GOT3 (cell line): ENCODE measurements around the gene RPS6KB1.
"Not testable (repeated sequence)": the region's sequence is repeated elsewhere in the genome, so short reads cannot be mapped to it uniquely, and the experiment has no call there.

Experiments used
- DNase-seq: peaks from one replicate; lab custom pipeline; 2025; ENCODE audit warnings: mixed read lengths; lab: John Stamatoyannopoulos, UW

Gene RPS6KB1

DNA sequence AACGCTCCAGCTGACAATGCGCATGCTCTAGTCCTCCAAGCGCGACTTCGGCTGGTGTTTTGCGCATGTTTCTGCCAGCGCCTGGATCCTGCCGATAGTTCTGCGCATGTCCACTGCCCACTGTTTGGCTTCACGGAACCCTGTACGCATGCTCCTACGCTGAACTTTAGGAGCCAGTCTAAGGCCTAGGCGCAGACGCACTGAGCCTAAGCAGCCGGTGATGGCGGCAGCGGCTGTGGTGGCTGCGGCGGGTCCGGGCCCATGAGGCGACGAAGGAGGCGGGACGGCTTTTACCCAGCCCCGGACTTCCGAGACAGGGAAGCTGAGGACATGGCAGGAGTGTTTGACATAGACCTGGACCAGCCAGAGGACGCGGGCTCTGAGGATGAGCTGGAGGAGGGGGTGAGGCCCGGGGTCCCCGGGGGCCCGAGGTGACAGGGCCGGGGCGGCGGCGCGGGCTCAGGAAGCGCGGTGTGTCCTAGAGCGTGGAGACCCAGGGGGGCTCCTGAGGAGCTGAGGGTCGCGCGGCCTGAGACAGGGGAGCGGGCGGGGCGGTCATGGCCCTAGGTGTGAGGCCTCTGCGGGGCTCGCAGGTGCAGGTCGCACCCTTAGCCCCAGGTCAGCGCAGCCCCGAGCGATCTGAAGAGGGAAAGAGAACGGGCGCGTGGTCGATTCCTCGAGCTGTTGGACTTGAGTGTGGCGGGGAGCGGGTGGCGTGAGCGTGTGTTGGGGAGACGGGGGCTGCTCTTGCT, at the start of gene RPS6KB1, which contains the start of gene TUBD1:
Gene RPS6KB1 (plus strand): TSS at position 198 of the 752 bp plus-strand sequence. CDS start 64 bp downstream, at position 262.
Gene TUBD1 (minus strand): TSS at position 20 of the 752 bp plus-strand sequence. CDS start 1,941 bp downstream, outside the sequence.
- peak; percentile 89 for DNase-seq

DNA sequence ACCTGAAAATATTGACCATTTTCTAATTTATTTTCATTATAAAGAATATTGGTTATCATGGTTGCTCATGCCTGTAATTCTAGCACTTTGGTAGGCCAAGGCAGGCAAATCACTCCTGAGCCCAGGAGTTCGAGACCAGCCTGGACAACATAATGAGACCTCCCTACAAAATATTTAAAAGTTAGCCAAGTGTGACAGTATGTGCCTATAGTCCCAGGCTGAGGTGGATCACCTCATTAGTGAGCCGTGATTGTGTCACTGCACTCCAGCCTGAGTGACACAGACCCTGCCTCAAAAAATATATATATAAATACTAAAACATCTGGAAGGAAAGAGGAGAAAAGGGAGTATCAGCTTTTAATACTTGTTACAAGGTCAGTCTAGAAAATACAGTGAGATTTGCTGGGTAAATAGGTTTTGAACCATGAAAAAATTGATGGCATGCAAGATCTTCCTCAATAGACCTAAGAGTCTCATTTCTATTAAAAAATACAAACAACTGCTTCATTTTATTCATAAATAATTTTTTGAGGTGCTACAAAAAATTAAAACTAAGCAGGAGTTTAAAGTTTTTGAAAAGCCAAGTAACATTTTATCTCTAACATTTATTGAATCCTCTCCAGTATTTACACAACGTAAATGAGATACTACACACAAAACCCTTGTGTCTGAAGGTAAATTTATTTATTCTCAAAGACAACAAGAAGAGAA, 47.9 kb upstream of the RPS6KB1 start:
- no peak for DNase-seq

DNA sequence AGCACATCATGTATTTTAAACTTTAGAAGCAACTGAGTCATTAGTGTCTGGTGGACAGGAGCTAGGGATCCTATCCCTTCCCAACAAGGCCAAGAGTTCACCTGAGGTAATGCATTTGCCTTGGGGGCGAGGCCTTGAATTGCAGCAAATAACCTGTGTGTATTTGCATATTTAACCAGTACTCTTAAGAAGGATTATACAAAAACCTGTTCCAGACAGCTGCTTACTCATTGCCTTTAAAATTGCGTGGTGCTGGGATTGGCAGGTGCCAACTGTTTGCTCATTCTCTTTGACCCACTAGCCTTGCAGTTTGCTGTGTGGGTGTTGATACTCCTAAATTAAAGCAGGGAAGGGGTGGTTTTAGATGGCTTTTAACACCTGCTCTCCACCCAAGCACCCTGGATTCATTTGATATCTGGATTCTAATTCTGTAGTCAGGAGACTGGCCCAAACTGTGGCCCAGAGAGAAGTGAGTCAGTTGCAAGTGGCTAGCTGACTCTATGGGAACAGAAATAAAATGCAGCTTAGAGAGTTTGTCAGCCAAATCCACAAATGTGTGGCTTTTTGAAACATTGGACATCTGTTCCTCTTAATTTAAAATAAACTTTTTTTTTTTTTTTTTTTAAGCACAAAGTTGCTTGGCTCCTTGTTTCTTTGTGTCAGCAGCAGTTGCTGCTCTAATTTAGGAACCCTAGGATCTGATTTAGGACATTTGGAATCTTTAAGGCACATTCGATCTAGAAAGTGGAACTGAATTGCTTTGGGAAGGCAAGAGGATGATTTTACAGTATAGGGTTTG, 47.1 kb upstream of the RPS6KB1 start:
- DNase-seq: no peak

DNA sequence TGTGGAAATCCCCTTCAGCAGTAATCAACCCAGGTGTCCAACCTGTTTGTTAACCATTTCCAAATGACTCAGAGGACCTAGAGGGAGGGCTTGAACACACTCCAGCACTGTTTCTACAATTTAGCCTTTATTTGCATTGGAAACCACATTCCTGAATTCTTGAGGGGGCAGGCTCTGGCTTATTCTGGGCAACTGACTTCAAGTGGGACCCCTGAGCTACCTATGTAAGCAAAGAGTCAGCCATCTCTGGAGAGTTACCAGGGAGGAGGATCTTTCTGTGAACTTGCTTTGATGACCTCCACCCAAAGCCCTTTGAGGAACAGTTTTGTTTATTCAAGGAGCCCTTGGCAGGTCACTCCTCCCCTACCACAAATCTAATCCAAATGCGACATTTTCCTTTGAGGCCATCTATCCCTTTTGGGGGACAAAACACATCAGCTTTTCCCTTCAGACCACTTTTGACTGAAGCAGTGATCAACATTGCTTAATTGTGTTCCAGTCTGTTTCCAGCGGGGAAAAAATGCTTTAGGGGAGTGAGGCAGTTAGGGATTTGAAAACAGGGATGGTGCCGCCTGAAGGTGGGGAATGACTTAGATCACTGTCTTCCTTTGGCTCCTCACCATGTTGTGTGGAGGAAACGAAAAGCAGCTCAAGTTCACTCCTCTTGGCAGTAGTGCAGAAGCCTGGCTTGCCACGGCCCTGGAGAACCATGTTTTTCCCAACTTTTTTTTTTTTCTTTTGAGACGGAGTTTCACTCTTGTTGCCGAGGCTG, 46.3 kb upstream of the RPS6KB1 start:
- no peak for DNase-seq

DNA sequence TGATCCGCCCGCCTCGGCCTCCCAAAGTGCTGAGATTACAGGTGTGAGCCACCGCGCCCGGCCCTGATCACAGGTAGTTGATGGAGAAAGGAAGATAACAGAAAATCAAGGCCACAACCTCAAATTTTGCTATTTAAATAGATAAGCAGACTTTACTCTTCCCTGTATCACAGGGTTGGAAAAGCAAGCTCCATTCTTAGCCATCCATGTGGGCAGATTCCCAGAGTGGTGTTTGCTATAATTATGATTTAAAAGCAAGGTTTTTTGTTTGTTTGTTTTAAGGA, 44.6 kb upstream of the RPS6KB1 start:
- no peak for DNase-seq

DNA sequence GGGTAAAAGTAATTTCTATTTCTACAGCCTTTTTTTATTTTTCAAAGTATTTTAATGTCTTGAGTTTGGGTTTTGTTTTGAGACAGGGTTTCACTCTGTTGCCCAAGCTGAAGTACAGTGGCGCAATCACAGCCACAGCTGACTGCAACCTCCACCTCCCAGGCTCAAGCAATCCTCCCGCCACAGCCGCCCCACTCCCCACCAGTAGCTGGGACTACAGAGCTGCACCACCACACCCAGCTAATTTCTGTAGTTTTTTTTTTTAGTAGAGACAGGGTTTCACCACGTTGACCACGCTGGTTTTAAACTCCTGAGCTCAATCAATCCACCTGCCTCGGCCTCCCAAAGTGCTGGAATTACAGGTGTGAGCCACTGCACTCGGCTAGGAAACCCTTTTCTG, 44.1 kb upstream of the RPS6KB1 start:
- no peak for DNase-seq

DNA sequence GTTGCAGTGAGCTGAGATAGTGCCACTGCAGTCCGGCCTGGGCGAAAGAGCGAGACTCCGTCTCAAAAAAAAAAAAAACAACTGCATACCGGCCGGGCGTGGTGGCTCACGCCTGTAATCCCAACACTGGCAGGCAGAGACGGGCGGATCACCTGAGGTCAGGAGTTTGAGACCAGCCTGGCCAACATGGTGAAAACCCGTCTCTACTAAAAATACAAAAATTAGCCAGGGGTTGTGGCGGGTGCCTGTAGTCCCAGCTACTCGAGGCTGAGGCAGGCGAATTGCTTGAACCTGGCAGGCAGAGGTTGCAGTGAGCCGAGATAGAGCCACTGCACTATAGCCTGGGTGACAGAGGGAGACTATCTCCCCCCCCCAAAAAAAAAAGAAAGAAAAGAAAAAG, 42.6 kb upstream of the RPS6KB1 start:
- not testable (repeated sequence) for DNase-seq

DNA sequence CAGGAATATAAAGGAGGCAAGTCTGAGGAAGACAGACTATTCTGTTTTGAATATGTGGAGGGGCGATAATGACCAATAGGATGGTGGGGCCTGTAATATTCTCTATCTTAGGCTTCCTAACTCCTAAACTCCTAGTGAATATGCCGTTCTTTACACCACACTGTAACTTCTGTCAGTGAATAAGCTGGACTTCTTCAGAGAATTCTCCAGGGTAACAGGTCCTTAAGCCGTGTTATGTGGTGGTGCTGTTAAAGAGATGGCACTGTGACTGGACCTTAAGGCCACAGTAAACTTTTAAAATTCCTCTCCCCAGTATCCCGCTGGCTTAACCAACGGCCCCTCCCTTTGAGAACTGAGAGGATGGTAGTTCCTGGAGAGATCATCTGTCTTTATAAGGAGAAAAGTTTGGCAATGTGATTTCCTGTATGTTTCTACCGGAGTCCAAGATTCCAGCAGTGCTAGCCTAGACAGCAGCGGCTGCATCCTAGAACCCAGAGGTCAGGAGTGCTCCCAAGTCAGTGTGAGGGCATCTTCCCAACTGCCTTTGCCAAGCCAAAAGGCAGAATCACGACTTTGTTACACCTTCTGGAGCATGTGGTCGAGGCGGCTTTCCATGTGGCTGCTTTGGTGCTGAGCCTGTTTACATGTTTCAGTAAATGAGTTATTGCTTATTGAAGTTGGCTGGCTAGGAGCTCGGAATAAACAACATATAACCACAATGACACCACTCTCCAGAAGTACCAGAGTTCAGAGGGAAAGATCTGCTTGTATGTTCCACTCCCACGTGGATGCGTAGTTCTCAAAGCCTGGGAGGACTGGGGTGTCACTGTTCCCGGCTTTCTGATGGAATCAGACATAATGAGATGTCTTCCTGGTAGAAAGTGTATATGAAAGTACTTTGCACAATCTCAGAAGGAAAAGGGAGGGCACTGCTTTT, 41.2 kb upstream of the RPS6KB1 start:
- no peak for DNase-seq

DNA sequence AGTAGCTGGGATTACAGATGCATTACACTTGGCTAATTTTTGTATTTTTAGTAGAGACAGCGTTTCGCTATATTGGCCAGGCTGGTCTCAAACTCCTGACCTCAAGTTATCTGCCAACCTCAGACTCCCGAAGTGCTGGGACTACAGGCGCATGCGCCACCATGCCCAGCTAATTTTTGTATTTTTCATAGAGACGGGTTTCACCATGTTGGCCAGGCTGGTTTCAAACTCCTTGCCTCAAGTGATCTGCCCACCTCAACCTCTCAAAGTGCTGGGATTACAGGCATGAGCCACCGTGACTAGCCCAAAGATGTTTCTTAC, 40.1 kb upstream of the RPS6KB1 start:
- DNase-seq: not testable (repeated sequence)

DNA sequence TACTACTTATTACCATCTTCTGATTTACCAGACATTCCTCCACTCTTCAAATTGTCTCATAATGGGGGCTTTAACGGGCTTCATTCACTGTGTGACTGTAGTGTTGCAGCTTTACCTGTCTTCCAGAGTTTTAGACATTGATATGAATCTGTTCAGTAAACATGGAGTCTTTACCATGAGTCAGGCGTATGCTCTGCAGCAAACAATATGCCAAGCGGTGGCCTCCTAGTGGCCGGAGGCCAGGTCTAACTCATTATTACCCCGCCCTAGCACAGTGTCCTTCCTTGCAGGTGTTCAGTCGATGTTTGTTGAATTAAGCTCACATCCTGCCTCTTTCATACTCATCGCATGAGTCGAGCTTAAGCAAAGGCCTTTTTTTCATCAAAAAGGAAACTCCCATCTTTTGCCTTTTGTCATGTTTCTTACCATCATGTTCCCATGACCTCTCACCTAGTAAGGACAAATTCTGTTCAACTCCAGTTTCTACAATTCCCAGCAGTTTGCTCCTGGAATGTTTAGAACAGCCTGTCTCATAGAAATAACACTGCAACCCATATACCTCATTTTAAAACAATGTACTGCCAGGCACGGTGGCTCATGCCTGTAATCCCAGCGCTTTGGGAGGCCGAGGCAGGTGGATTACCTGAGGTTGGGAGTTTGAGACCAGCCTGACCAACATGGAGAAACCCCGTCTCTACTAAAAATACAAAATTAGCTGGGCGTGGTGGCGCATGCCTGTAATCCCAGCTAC, 39.6 kb upstream of the RPS6KB1 start:
- no peak for DNase-seq

DNA sequence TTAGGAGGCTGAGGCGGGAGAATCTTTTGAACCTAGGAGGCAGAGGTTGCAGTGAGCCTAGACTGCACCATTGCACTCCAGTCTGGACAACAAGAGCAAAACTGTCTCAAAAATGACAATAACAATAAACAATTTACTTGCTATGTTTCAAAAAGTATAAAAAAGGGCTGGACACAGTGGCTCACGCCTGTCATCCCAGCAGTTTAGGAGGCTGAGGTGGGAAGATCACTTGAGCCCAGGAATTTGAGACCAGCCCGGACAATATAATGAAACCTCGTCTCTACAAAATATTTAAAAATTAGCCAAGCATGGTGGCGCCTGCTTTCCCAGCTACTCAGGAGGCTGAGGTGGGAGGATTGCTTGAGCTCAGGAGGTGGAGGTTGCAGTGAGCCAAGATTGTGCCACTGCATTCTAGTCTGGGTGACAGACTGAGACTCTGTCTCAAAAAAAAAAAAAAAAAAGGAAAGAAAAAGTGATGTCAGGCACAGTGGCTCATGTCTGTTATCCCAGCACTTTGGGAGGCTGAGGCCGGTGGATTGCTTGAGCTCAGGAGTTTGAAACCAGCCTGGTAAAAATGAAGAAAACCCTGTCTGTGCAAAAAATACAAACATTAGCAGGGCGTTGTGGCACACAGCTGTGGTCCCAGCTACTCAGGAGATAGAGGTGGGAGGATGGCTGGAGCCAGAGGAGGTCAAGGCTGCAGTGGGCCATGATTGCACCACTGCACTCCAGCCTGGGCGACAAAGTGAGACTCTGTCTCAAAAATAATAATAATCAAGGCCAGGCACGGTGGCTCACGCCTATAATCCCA, 38.8 kb upstream of the RPS6KB1 start:
- DNase-seq: not testable (repeated sequence)

DNA sequence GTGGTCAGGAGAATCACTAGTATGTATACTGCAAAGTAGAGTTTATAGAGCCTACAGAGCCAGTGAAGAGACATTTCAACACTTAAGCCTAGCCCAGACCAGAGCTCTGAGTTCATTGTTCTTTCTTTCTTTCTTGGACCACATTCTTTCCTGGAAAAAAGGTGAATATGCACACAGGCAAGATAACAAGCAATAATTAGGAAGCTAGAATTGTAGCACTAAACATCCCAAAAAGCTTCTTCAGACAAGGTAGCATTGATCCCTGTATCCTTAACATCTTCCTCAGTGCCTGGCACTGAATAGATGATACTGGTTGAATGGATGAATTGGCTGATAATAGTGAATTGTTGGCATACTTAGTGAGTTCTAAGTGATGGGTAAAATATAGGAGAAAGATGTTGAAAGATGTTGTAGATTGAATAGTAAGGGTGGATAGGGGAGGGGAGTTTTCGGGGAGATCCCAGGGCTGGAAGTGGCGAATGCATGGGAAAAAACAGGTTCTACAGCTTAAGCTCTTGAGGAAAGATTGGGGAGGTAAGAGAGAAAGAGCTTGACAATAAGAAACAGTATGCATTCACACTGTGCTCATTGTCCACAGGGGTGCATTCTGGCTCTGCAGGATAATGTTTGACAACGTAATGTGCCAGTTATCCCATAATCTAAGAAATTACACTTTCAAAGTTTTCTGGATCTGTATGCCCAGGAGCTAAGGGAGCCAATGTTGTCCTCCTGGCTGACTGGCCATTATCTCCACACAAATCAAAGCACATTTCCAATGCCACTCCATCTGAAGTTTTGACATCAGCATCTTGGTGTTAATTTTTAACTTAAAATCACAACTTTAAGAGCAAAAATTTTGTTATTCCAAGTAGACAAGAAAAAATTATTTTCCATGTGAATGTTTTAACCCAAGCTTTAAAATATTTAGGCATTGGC, 35.8 kb upstream of the RPS6KB1 start:
- DNase-seq: no peak

DNA sequence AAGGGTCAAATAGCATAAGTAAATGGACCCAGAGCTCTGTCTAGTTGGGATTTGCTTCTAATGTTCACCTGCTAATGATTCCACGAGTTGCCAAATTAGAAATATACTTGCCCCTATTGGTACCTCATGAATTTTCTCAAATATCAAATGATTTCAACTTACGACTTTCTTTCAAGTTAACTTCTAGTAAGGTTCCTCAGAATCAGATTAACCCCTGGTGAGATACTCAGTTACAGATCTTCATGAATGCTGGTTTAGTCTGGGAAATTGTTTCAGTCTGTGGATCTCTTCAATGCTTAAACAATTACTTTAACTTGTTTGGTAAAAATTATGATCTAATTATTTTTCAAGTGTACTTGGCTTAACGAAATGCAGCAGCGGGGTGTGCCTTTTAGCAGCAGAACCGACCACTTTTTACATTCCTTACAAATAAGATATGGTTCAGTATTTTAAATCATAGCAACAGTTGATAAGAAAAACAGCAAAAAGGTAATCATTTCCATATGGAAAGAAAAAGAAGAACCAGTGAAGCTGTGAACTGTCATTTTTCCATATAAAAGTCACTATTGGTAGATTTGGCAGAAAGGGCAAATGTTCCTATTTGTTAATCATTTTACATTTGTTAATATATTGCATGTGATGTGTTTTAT, 34.6 kb upstream of the RPS6KB1 start:
- DNase-seq: no peak

DNA sequence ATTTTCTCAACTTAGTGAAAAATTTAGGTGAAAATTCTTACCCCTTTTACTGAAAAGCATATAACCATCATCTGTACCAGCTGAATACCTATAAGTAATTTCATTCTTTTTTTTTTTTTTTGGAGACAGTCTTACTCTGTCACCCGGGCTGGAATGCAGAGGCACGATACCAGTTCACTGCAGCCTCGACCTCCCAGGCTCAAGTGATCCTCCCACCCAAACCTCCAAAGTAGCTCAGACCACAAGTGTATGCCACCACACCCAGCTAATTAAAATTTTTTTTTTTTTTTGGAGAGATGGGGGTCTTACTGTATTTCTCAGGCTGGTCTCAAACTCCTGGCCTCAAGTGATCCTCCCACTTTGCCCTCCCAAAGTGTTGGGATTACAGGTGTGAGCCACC, 34.0 kb upstream of the RPS6KB1 start:
- DNase-seq: no peak

DNA sequence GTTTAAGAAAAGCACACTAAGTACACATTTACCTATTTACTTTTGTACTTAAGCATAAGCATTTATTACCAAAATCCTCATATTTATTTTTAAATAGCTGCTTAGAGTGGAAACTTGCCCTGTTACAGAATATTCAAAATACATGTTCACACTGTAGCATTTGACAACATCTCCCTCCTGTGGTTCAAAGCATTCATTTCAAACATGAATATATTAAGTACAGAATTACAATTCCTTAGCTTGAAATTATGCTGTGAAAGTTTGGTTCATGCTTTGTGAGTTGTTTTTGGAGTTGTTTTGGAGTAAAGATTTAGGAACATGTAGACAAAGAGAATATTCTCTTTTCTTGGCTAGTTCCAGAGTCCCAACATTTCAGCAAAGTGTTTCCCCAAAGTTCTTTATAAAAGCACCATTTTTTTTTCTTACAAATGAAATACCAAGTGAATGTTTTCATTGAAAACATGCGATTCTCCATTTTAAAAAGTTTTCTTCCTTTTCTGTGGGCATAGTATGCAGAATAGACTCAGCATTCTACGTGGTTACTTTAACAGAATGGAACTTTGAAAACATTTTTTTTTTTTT, 33.4 kb upstream of the RPS6KB1 start:
- DNase-seq: no peak

DNA sequence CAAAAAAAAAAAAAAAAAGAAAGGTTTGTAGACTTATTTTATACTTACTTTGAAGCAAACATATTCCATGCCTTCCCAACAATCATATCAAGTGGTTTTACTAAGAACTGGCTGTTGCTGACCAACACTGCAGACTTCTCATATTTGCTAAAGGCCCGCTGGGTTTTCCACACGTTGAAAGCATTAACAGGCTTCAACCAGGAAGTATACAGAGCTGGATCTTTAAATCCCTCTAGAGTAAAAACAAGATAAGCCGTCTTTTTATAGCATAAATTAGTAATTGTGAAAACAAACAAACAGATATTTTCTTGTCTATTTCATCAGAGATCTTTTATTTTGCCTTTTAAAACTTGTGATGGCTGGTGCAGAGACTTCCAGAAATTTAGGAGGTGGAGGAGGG, 29.3 kb upstream of the RPS6KB1 start:
- no peak for DNase-seq

DNA sequence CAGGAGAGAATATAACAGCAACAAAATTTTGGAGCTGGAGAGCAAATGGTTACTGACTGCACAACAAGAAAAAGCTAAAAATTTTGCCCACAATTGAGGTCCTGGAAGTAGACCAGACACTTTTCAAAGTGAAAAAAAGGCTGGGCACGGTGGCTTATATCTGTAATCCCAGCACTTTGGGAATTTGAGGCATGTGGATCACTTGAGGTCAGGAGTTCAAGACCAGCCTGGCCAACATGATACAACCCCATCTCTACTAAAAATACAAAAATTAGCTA, 23.0 kb upstream of the RPS6KB1 start:
- DNase-seq: no peak

DNA sequence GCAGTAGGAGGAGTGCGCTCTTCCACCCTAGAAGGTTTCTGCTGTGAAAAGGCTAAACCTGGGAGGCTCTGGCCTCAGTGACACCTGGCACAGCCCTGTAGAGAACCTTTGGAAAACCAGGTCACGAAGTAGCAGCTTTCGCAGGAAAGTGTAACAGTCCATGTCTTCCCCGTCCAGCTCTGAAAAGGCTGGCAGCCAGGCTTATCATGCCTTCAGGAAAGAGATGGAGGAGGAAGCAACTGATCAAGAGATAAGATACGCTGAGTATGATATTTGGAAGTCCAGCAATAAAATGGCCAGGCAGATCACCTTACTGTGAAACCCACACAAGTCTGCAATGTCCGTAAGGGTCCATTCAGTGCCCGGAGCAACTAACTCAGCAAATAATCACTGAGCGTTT, 22.4 kb upstream of the RPS6KB1 start:
- no peak for DNase-seq
